SH-SY5Y (cell line): ENCODE results near the gene ARL10.

Experiments
- GATA2 ChIP-seq: IDR thresholded peaks from 2 replicates; pipeline ENCODE4 v1.6.1; 2011; ENCODE audit warnings: mild to moderate bottlenecking, low read depth, low read length
- GATA3 ChIP-seq: IDR thresholded peaks from 2 replicates; pipeline ENCODE4 v1.6.1; 2011; ENCODE audit warnings: low read depth, mild to moderate bottlenecking, low read length, moderate library complexity

GRCh38 chr5:176350416-176350815, 14.9 kb upstream of the ARL10 start:
- no peak for TF ChIP-seq GATA2
- TF ChIP-seq GATA3: no peak
